ENCODE results near the gene SETD2.
"Not testable (repeated sequence)": the region's sequence is repeated elsewhere in the genome, so short reads cannot be mapped to it uniquely, and the experiment has no call there.

The SETD2 gene

GRCh38 chr3:47152578-47152977 lies 11.3 kb downstream of the SETD2 start:
- DNase-seq (ENCODE audit: low spot score): no peak

DNA sequence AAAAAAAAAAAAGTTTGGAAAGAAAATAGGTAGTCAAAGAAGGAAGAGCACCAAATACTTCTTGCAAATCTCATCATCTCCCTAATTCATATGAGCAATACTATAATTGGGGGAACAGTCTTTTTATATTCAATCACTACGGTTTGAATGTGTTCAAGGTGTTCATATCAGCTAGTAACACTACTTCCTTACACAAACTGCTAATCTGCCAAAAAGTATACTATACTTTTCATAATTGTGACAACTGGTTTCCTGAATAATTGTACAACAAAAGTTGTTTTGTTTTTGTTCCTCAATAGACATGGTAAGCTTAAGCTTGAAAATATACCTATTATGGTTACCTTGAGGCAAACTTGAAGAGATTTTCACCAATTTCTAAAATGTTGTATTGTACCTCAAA lies 12.1 kb downstream of the SETD2 start:
- no peak for DNase-seq (ENCODE audit: low spot score)

DNA sequence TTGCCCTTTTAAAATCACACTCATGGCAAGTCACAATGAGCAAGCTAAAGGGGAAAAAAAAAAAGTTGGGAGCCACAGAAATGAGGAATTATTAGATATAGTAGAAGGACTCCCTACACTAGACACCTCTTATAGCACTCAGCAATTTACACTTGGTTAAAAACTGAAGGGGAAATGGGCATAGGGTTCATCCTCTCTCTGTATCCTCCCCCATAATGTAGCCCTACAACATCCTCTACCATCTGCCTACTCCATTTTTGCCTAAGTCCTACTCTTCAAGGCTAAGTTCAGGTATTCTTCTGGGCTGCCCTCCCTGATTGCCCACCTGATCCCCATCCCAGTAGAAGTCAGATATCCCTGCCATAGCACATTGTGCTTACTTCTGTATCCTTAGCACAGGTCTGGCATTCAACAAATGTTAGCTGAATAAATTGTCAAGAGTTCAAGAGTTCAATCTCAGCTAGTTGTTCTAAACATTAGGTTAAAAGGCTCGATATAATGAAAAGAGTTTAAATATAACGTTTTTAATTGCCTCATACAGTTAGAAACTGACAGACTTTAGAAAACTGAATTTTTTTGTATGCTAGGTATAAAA lies 14.5 kb downstream of the SETD2 start:
- DNase-seq (ENCODE audit: low spot score): no peak

GRCh38 chr3:47145272-47145671 lies 18.6 kb downstream of the SETD2 start:
- DNase-seq (ENCODE audit: low spot score): no peak

GRCh38 chr3:47143068-47143467 lies 20.8 kb downstream of the SETD2 start:
- DNase-seq (ENCODE audit: low spot score): no peak

GRCh38 chr3:47142536-47142935 lies 21.4 kb downstream of the SETD2 start:
- not testable (repeated sequence) for DNase-seq (ENCODE audit: low spot score)

GRCh38 chr3:47140973-47141461 lies 22.9 kb downstream of the SETD2 start:
- not testable (repeated sequence) for DNase-seq (ENCODE audit: low spot score)

DNA sequence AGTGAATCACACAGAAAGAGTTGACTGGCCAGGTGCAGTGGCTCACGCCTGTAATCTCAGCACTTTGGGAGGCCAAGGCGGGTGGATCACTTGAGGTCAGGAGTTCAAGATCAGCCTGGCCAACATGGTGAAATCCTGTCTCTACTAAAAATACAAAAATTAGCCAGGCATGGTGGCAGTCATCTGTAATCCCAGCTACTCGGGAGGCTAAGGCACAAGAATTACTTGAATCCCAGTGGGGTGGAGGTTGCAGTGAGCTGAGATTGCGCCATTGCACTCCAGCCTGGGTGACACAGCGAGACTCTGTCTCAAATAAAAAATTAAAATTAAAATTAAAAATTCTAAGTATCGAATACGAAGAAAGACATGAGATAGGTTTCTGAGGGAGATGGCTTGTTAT lies 23.4 kb downstream of the SETD2 start:
- DNase-seq (ENCODE audit: low spot score): not testable (repeated sequence)

DNA sequence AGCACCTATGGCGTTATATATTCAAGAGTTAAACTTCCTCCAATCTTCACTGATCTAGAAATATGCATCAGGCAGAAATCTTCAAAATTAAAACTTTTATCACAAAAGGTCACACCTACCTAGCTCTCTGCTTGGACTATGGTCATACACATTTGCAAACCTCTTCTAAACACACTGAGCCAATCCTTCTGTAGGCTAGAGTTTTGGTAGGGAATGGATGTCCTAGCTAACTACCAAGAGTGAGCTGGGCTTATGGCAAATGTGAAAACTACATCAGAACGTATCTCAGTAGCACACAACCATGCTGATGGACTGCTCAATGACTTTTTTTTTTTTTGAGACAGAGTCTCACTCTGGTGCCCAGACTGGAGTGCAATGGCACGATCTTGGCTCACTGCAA lies 29.6 kb downstream of the SETD2 start:
- no peak for DNase-seq (ENCODE audit: low spot score)

GRCh38 chr3:47133641-47134040 lies 30.3 kb downstream of the SETD2 start:
- no peak for DNase-seq (ENCODE audit: low spot score)

- no peak for DNase-seq (ENCODE audit: low spot score)
Measured at GRCh38 chr3:47130557-47130956, 33.4 kb downstream of the SETD2 start.

- DNase-seq (ENCODE audit: low spot score): no peak
Measured at GRCh38 chr3:47128137-47128536, 35.8 kb downstream of the SETD2 start.

- DNase-seq (ENCODE audit: low spot score): no peak
Measured at GRCh38 chr3:47123857-47124256, 40.1 kb downstream of the SETD2 start.

DNA sequence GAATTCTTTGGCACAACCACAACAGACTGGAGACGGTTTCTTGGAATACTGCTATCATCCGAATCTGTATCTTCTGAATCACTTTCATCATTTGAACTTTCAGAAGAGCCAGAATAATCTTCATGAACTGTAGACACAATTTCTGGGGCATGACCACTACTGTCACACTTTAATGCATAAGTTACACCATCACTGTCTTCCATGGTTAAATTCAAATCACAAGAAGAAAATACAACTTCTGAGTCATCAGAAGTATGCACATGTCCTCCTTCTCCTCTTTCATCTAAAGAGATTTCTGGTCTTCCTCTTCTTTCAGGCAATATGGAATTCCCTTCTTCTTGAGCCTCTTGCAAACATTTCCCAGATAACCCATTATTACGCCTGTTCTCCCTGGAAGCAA lies 42.5 kb downstream of the SETD2 start:
- DNase-seq (ENCODE audit: low spot score): no peak

DNA sequence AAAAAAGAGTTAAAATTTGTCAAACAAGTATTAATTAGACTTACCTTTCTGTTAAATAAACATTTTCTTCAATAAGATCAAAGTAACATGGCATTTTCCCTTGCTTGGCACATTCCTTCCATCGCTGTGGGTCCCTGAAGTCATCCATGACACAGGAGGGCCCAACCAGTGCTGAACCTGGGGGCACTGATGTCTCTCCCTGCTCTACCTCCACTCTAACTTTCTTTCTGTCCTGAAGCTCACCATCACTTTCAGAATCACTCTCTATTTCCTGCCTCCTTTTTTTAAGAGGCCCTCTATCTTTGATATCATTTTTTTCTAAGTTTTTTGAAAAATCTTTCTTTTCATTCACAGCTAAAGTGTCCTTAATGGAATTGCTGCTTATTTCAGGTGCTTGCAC lies 43.8 kb downstream of the SETD2 start:
- no peak for DNase-seq (ENCODE audit: low spot score)

GRCh38 chr3:47119387-47119786 lies 44.5 kb downstream of the SETD2 start:
- DNase-seq (ENCODE audit: low spot score): not testable (repeated sequence)

GRCh38 chr3:47117807-47118364 lies 46.0 kb downstream of the SETD2 start:
- DNase-seq (ENCODE audit: low spot score): peak; percentile 38

DNA sequence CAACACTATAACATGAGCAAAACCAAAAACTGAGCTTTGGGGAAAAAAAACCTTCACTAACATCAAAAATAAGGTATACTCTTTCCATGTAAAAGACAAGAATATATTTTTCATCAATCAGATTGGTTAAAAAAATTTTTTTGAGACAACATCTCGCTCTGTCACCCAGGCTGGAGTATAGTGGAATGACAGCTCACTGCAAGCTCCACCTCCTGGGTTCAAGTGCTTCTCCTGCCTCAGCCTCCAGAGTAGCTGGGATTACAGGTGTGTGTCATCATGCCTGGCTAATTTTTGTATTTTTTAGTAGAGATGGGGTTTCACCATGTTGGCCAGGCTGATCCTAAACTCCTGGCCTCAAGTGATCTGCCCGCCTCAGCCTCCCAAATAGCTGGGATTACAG lies 48.4 kb downstream of the SETD2 start:
- DNase-seq (ENCODE audit: low spot score): not testable (repeated sequence)

- no peak for DNase-seq (ENCODE audit: low spot score)
Measured at GRCh38 chr3:47113669-47114365, 50.1 kb downstream of the SETD2 start.

DNA sequence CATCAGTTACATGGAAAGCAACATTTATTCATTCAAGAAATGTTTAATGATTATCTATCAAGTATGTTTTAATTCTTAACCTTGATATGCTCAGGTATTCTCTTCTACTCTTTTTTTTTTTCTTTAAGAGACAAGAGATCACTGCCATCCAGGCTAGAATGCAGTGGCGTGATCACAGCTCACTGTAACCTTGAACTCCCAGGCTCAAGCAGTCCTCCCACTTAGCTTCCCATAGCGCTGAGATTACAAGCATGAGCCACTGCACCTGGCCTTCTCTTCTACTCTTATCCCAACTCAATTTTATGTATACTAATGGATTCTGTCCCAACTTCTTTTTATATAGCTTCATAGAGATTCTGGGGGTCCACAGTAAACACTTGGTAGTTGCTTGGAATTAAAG lies 50.9 kb downstream of the SETD2 start:
- DNase-seq (ENCODE audit: low spot score): no peak

DNA sequence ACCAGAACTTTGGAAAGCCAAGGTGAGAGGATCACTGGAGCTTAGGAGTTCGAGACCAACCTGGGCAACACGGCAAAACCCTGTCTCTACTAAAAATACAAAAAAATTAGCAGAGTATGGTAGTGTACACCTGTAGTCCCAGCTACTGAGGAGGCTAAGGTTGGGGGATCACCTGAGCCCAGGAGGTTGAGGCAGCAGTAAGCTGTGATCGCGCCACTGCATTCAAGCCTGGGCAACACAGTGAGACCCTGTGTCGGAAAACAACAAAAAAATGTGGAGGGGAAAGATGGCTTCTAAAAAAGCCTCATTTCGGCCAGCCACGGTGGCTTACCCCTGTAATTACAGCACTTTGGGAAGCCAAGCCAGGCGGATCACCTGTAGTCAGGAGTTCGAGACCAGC lies 54.5 kb downstream of the SETD2 start:
- no peak for DNase-seq (ENCODE audit: low spot score)

- no peak for DNase-seq (ENCODE audit: low spot score)
Measured at GRCh38 chr3:47108546-47108945, 55.4 kb downstream of the SETD2 start.

DNA sequence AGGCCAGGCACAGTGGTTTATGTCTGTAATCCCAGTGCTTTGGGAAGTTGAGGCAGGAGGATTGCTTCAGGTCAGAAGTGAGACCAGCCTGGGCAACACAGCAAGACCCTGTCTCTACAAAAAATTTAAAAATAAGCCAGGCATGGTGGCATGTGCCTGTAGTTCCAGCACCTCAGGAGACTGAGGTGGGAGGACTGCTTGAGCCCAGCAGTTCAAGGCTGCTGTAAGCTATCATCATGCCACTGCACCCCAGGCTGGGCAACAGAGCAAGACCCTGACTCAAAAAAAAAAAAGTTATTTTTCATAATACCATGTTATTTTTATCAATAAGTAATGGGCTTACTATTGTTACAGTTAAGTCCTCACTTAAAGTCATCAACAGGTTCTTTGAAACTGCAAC lies 59.7 kb downstream of the SETD2 start:
- no peak for DNase-seq (ENCODE audit: low spot score)

- no peak for DNase-seq (ENCODE audit: low spot score)
Measured at GRCh38 chr3:47103619-47104018, 60.3 kb downstream of the SETD2 start.

Measured in D341Med (cell line).